Nephron (organoid): ENCODE measurements around the gene FAM163A.

Experiments used
- H3K27ac Mint-ChIP-seq, 3 experiments: 2 replicates each; pipeline ENCODE4 v1.8.0; 2020; ENCODE audit warnings: mixed read lengths in 3 of 3, mild to moderate bottlenecking in 2 of 3, moderate library complexity in 1 of 3
- H3K27me3 Mint-ChIP-seq: 2 replicates; pipeline ENCODE4 v1.8.0; 2021; ENCODE audit warnings: low read depth, mild to moderate bottlenecking, moderate library complexity, mixed read lengths
- H3K36me3 Mint-ChIP-seq: 2 replicates; pipeline ENCODE4 v1.8.0; 2020; ENCODE audit warnings: low read depth, mixed read lengths
- H3K4me1 Mint-ChIP-seq: 2 replicates; pipeline ENCODE4 v1.8.0; 2020; ENCODE audit warnings: mixed read lengths
- H3K4me3 Mint-ChIP-seq, 3 experiments: 2 replicates each; pipeline ENCODE4 v1.8.0; 2020; ENCODE audit warnings: mild to moderate bottlenecking in 3 of 3, mixed read lengths in 3 of 3, moderate library complexity in 2 of 3
- H3K9me3 Mint-ChIP-seq: 2 replicates; pipeline ENCODE4 v1.8.0; 2020; ENCODE audit warnings: mixed read lengths
- CTCF ChIP-seq, 3 experiments: fragments of 200-600 bp; sonication (generic); IDR thresholded peaks; one replicate each; pipeline ENCODE4 v1.5.0; 2021; ENCODE audit warnings: antibody characterized with exemption in 3 of 3; ENCODE audit not compliant: unreplicated experiment in 3 of 3

FAM163A gene

GRCh38 chr1:179805291-179806195, 62.5 kb downstream of the FAM163A start:
- H3K4me3 Mint-ChIP-seq, result no peak overlapping the region
- no peak overlapping the region for H3K27ac Mint-ChIP-seq
- H3K27me3 Mint-ChIP-seq, result peaks cover 10% of the 10 kb centered on the region
- H3K4me1 Mint-ChIP-seq, result peaks cover 5% of the 10 kb centered on the region
- no peaks in the 10 kb centered on the region for H3K9me3 Mint-ChIP-seq
- no peaks in the 10 kb centered on the region for H3K36me3 Mint-ChIP-seq
- no peak for TF ChIP-seq CTCF (IDR thresholded peaks at IDR 0.05; ENCODE audit: unreplicated experiment in 3 of 3)

GRCh38 chr1:179806333-179806732, 63.2 kb downstream of the FAM163A start:
- H3K4me3 Mint-ChIP-seq, result no peak overlapping the region
- peaks cover 10% of the 10 kb centered on the region for H3K4me1 Mint-ChIP-seq
- TF ChIP-seq CTCF (IDR thresholded peaks at IDR 0.05; ENCODE audit: unreplicated experiment in 3 of 3), result no peak
- H3K36me3 Mint-ChIP-seq, result no peaks in the 10 kb centered on the region
- H3K9me3 Mint-ChIP-seq, result no peaks in the 10 kb centered on the region
- peaks cover 15% of the 10 kb centered on the region for H3K27me3 Mint-ChIP-seq
- no peak overlapping the region for H3K27ac Mint-ChIP-seq

- no peak for TF ChIP-seq CTCF (IDR thresholded peaks at IDR 0.05; ENCODE audit: unreplicated experiment in 3 of 3)
- Mint-ChIP-seq H3K4me3 (no peak overlapping the region), H3K36me3 (no peaks in the 10 kb centered on the region), H3K27ac (no peak overlapping the region), H3K9me3 (no peaks in the 10 kb centered on the region), H3K4me1 (peaks cover 12% of the 10 kb centered on the region), H3K27me3 (peaks cover 20% of the 10 kb centered on the region)
These were observed 64.2 kb downstream of the FAM163A start for GRCh38 chr1:179807291-179807690.

- peaks cover 16% of the 10 kb centered on the region for H3K4me1 Mint-ChIP-seq
- no peaks in the 10 kb centered on the region for H3K36me3 Mint-ChIP-seq
- H3K27me3 Mint-ChIP-seq, result peaks cover 17% of the 10 kb centered on the region
- no peak for TF ChIP-seq CTCF (IDR thresholded peaks at IDR 0.05; ENCODE audit: unreplicated experiment in 3 of 3)
- no peak overlapping the region for H3K27ac Mint-ChIP-seq
- no peaks in the 10 kb centered on the region for H3K9me3 Mint-ChIP-seq
- H3K4me3 Mint-ChIP-seq, result no peak overlapping the region
These were observed 64.8 kb downstream of the FAM163A start for GRCh38 chr1:179807691-179808485.

- H3K27ac Mint-ChIP-seq, result no peak overlapping the region
- no peak for TF ChIP-seq CTCF (IDR thresholded peaks at IDR 0.05; ENCODE audit: unreplicated experiment in 3 of 3)
These were observed 65.4 kb downstream of the FAM163A start for GRCh38 chr1:179808503-179808902.

More at GRCh38 chr1:179808503-179808902, 65.4 kb downstream of the FAM163A start:
- H3K4me3 Mint-ChIP-seq, result no peak overlapping the region
- H3K27me3 Mint-ChIP-seq, result peaks cover 17% of the 10 kb centered on the region
- no peaks in the 10 kb centered on the region for H3K9me3 Mint-ChIP-seq
- H3K36me3 Mint-ChIP-seq, result no peaks in the 10 kb centered on the region
- peaks cover 21% of the 10 kb centered on the region for H3K4me1 Mint-ChIP-seq
